H1 (cell line): Measurements from ENCODE around the gene KRT9. TPM values are rescaled to one million over a fixed set of nuclear protein-coding genes. Genes with fewer than 3 reads are reported as not detected.

Source experiments
- CTCF ChIA-PET: fragments of 300-600 bp; sonication (Branson Sonifier 250); formaldehyde crosslinking; loops from one replicate; lab custom pipeline; 2021; ENCODE audit not compliant: partially characterized antibody; lab: Charles Lee
- POLR2A ChIA-PET: fragments of 300-600 bp; sonication (Branson Sonifier 250); formaldehyde crosslinking; loops from one replicate; lab custom pipeline; 2021; ENCODE audit warnings: inconsistent platforms; ENCODE audit not compliant: partially characterized antibody; lab: Charles Lee
- DNase-seq, 2 experiments: peaks; one replicate each; pipeline versions ENCODE4 v3.0.0 to v3.0.0-alpha.2; 2010 to 2022; ENCODE audit warnings: low spot score in 2 of 2, low read depth in 1 of 2, mixed read lengths in 1 of 2
- FAIRE-seq: peaks from 2 replicates; lab custom pipeline; 2011; peaks lifted over from hg19 to GRCh38; lab: Jason Lieb, UNC
- H2AFZ ChIP-seq: 2 replicates; pipeline ENCODE4 v1.8.1; 2012; ENCODE audit warnings: low read length, inconsistent platforms
- H2AK5ac ChIP-seq: 2 replicates; pipeline ENCODE4 v1.6.1; 2013; ENCODE audit warnings: low read depth, low read length
- H2BK120ac ChIP-seq: replicated peaks from 2 replicates; pipeline ENCODE3; 2013; ENCODE audit warnings: low read depth, low read length, inconsistent platforms
- H2BK12ac ChIP-seq: 2 replicates; pipeline ENCODE4 v1.6.1; 2013; ENCODE audit warnings: low read depth, low read length
- H2BK15ac ChIP-seq: 2 replicates; pipeline ENCODE4 v1.6.1; 2013; ENCODE audit warnings: low read length
- H2BK20ac ChIP-seq: 2 replicates; pipeline ENCODE4 v1.6.1; 2013; ENCODE audit warnings: low read length
- H2BK5ac ChIP-seq: 2 replicates; pipeline ENCODE4 v1.6.1; 2013; ENCODE audit warnings: low read depth, low read length
- H3K14ac ChIP-seq: 2 replicates; pipeline ENCODE4 v1.6.1; 2013; ENCODE audit warnings: inconsistent platforms; ENCODE audit not compliant: insufficient read length
- H3K18ac ChIP-seq: 2 replicates; pipeline ENCODE4 v1.6.1; 2013; ENCODE audit warnings: low read length; ENCODE audit errors: extremely low read depth
- H3K23ac ChIP-seq: 2 replicates; pipeline ENCODE4 v1.6.1; 2013; ENCODE audit warnings: inconsistent platforms; ENCODE audit not compliant: insufficient read length
- H3K23me2 ChIP-seq: 2 replicates; pipeline ENCODE4 v1.6.1; 2013; ENCODE audit warnings: low read depth, low read length
- H3K27ac ChIP-seq: 2 replicates; pipeline ENCODE4 v1.6.1; 2011; ENCODE audit warnings: low read depth, low read length, inconsistent platforms
- H3K27me3 ChIP-seq, 4 experiments: replicated peaks in 1 of 4; 1 replicate in 1 of 4; 2 replicates in 3 of 4; pipeline versions ENCODE4 v1.6.1 to v1.8.1; 2011 to 2013; ENCODE audit warnings: low read length in 3 of 4, mild to moderate bottlenecking in 3 of 4, inconsistent platforms in 2 of 4, mixed read lengths in 2 of 4, moderate library complexity in 1 of 4; ENCODE audit not compliant: control insufficient read depth in 3 of 4, insufficient read depth in 3 of 4; ENCODE audit errors: extremely low read depth in 1 of 4
- H3K36me3 ChIP-seq, 4 experiments: 2 replicates each; pipeline versions ENCODE4 v1.6.1 to v1.8.1; 2011 to 2013; ENCODE audit warnings: mild to moderate bottlenecking in 4 of 4, low read length in 3 of 4, moderate library complexity in 2 of 4, control low read depth in 1 of 4, inconsistent platforms in 1 of 4; ENCODE audit not compliant: insufficient read depth in 4 of 4, control insufficient read depth in 2 of 4
- H3K4ac ChIP-seq: replicated peaks from 2 replicates; pipeline ENCODE3; 2013; ENCODE audit warnings: low read length, low read depth, mixed read lengths, inconsistent platforms; ENCODE audit not compliant: insufficient read length
- H3K4me1 ChIP-seq, 4 experiments: replicated peaks in 1 of 4; 1 replicate in 1 of 4; 2 replicates in 3 of 4; pipeline versions ENCODE4 v1.6.1 to v1.8.1; 2011 to 2013; ENCODE audit warnings: low read length in 3 of 4, inconsistent platforms in 2 of 4, mixed read lengths in 1 of 4; ENCODE audit not compliant: insufficient read depth in 4 of 4, control insufficient read depth in 3 of 4
- H3K4me2 ChIP-seq, 2 experiments: 2 replicates each; pipeline versions ENCODE4 v1.6.1 to v1.8.1; 2011 to 2013; ENCODE audit warnings: low read depth in 2 of 2, low read length in 2 of 2, control low read depth in 1 of 2, inconsistent platforms in 1 of 2, mild to moderate bottlenecking in 1 of 2; ENCODE audit not compliant: insufficient read depth in 1 of 2
- H3K4me3 ChIP-seq, 4 experiments: fragments of 200-600, 300-600 bp in 1 of 4; sonication (generic), shearing (Covaris generic), sonication (Bioruptor Twin) in 1 of 4; 2 replicates each; pipeline versions ENCODE4 v1.5.1 to v1.8.1; 2011 to 2016; ENCODE audit warnings: low read length in 4 of 4, low read depth in 3 of 4, control low read depth in 2 of 4, inconsistent platforms in 2 of 4, mild to moderate bottlenecking in 2 of 4, mixed read lengths in 1 of 4, moderate library complexity in 1 of 4; ENCODE audit not compliant: insufficient read depth in 2 of 4; ENCODE audit errors: extremely low read depth in 1 of 4
- H3K56ac ChIP-seq: replicated peaks from 2 replicates; pipeline ENCODE3; 2013; ENCODE audit warnings: low read depth, mild to moderate bottlenecking, mixed read lengths, low read length, inconsistent platforms; ENCODE audit not compliant: insufficient read length
- H3K79me1 ChIP-seq: 2 replicates; pipeline ENCODE4 v1.6.1; 2013; ENCODE audit warnings: low read depth, low read length, control low read depth
- H3K79me2 ChIP-seq, 2 experiments: 2 replicates each; pipeline versions ENCODE4 v1.6.1 to v1.8.1; 2012 to 2013; ENCODE audit warnings: low read length in 2 of 2, mild to moderate bottlenecking in 2 of 2, inconsistent platforms in 1 of 2; ENCODE audit not compliant: insufficient read depth in 2 of 2, control insufficient read depth in 1 of 2
- H3K9ac ChIP-seq, 4 experiments: replicated peaks in 1 of 4; 1 replicate in 1 of 4; 2 replicates in 3 of 4; pipeline versions ENCODE4 v1.6.1 to v1.8.1; 2011 to 2013; ENCODE audit warnings: low read depth in 3 of 4, low read length in 3 of 4, control low read depth in 2 of 4, mild to moderate bottlenecking in 2 of 4, moderate library complexity in 2 of 4, inconsistent platforms in 1 of 4; ENCODE audit errors: extremely low read depth in 1 of 4
- H3K9me3 ChIP-seq, 2 experiments: 2 replicates each; pipeline versions ENCODE4 v1.6.1 to v1.8.1; 2012 to 2013; ENCODE audit warnings: mild to moderate bottlenecking in 2 of 2, moderate library complexity in 2 of 2, control low read depth in 1 of 2, inconsistent platforms in 1 of 2, low read depth in 1 of 2, low read length in 1 of 2, mixed read lengths in 1 of 2; ENCODE audit not compliant: insufficient read depth in 2 of 2
- H4K20me1 ChIP-seq, 2 experiments: replicated peaks in 1 of 2; 2 replicates each; pipeline versions ENCODE3 to v1.8.1; 2011 to 2013; ENCODE audit warnings: inconsistent platforms in 2 of 2, low read length in 2 of 2, mild to moderate bottlenecking in 1 of 2; ENCODE audit not compliant: insufficient read depth in 2 of 2, control insufficient read depth in 1 of 2
- H4K5ac ChIP-seq: 2 replicates; pipeline ENCODE4 v1.6.1; 2013; ENCODE audit warnings: low read length, low read depth, mixed read lengths, inconsistent platforms; ENCODE audit not compliant: insufficient read length
- H4K8ac ChIP-seq: 2 replicates; pipeline ENCODE4 v1.8.0; 2013; ENCODE audit warnings: mild to moderate bottlenecking, moderate library complexity, low read length, inconsistent platforms; ENCODE audit not compliant: insufficient read depth; ENCODE audit errors: extremely low read depth
- H4K91ac ChIP-seq: replicated peaks from 2 replicates; pipeline ENCODE3; 2013; ENCODE audit warnings: low read length, mixed read lengths, inconsistent platforms; ENCODE audit not compliant: insufficient read length
- EZH2 ChIP-seq: fragments of 200-600 bp; sonication (generic); IDR thresholded peaks from 2 replicates; pipeline ENCODE4 v1.7.1; 2012; ENCODE audit warnings: low read depth, mild to moderate bottlenecking, moderate library complexity, low read length, inconsistent platforms; ENCODE audit not compliant: severe bottlenecking
- NANOG ChIP-seq: IDR thresholded peaks from 2 replicates; pipeline ENCODE4 v1.6.1; 2011; ENCODE audit warnings: low read length, low read depth, mild to moderate bottlenecking, inconsistent platforms; ENCODE audit not compliant: insufficient read depth, poor library complexity, severe bottlenecking
- SIN3A ChIP-seq, 2 experiments: IDR thresholded peaks in 1 of 2; conservative IDR thresholded peaks in 1 of 2; 2 replicates each; pipeline ENCODE4 v1.6.1; 2011 to 2012; ENCODE audit warnings: low read length in 2 of 2, improper control_type of control experiment in 1 of 2, low read depth in 1 of 2, mild to moderate bottlenecking in 1 of 2
- SP1 ChIP-seq: IDR thresholded peaks from 2 replicates; pipeline ENCODE4 v1.6.1; 2011; ENCODE audit warnings: low read depth, low read length
- WGBS, 2 experiments: shearing (Covaris generic) in 1 of 2; methylation state at CpG; one replicate each; pipeline versions ENCODE4 v1.1.6 to v1.1.7; 2013 to 2015; ENCODE audit warnings: low lambda C conversion rate in 2 of 2, mixed read lengths in 2 of 2, inconsistent platforms in 1 of 2, low coverage in 1 of 2, missing lambda C conversion rate in 1 of 2; ENCODE audit not compliant: insufficient replicate concordance in 2 of 2, insufficient coverage in 1 of 2, insufficient read length in 1 of 2; ENCODE audit errors: extremely low coverage in 1 of 2, missing lambda C conversion rate in 1 of 2; 5-methylcytosine and 5-hydroxymethylcytosine counted together
- polyA plus RNA-seq, 7 experiments: library from polyadenylated mRNA; depleted of rRNA in 3 of 7; stranded (reverse) in 5 of 7; unstranded in 2 of 7; fragments of >200 nt in 5 of 7; fragments of 200-250 nt in 2 of 7; gene quantifications; 1 replicate in 5 of 7; 2 replicates in 1 of 7; 4 replicates in 1 of 7; pipeline versions ENCODE4 v1.2.1 to v1.2.3, GENCODE V29; 2011 to 2013; ENCODE audit warnings: missing spikeins in 2 of 7, mixed read lengths in 2 of 7
- total RNA-seq: library from RNA; stranded (reverse); fragmentation: NEBNext Ultra II Directional; extraction: Animal tissue kit (Norgen Biotek cat#: 25700); gene quantifications from 2 replicates; pipeline ENCODE4 v1.2.1, GENCODE V29; 2021

The KRT9 gene
- total and polyA plus RNA-seq, 2 of the 8 experiments (the other 6 are each of a cell fraction or from before 2014, with no cell fraction given): not detected

- H3K79me1 ChIP-seq: no peaks in the 10 kb centered on the region
- H2BK120ac ChIP-seq: no peak overlapping the region
- no peaks in the 10 kb centered on the region for H3K79me2 ChIP-seq
- CTCF ChIA-PET: interaction anchor here (1.0 to 5.4 kb wide), 10 partner anchors 9 to 85 kb away, joined by 3 to 46 read pairs (median 10); partner anchors contain the start of gene KRT9
- H4K91ac ChIP-seq: no peak overlapping the region
- no peak overlapping the region for H3K27ac ChIP-seq
- H3K14ac ChIP-seq: no peak overlapping the region
- H3K4me1 ChIP-seq: peaks cover 0 to 4% (median 2%) of the 10 kb centered on the region in 4 experiments; a peak in 3 of 7 replicates
- no peak overlapping the region for H2BK5ac ChIP-seq
- H3K9ac ChIP-seq: no peak overlapping the region
- no peak for TF ChIP-seq EZH2
- TF ChIP-seq SIN3A (conservative IDR thresholded peaks at IDR 0.05 in 1 of 2, IDR thresholded peaks at IDR 0.05 in 1 of 2; ENCODE audit: low read depth in 1 of 2, low read length in 2 of 2): no peak
- TF ChIP-seq NANOG: no peak
- TF ChIP-seq SP1: no peak
- TF ChIP-seq, all 59 proteins: peak for 0
- Histone ChIP-seq H3K9me3 (no peaks in the 10 kb centered on the region), H2BK15ac (no peak overlapping the region; the same call in 1 of the 2 replicates), H2AK5ac (no peak overlapping the region), H3K18ac (no peak overlapping the region), H3K4me2 (no peak overlapping the region), H3K23me2 (no peaks in the 10 kb centered on the region), H2AFZ (no peak overlapping the region), H3K4me3 (no peak overlapping the region), H3K4ac (no peak overlapping the region), H2BK12ac (no peak overlapping the region), H3K56ac (no peak overlapping the region), H3K27me3 (peaks cover 0 to 2% (median 0%) of the 10 kb centered on the region in 4 experiments; a peak in 1 of 7 replicates), H3K36me3 (no peaks in the 10 kb centered on the region), H4K8ac (no peak overlapping the region), H4K20me1 (no peaks in the 10 kb centered on the region), H3K23ac (no peak overlapping the region), H2BK20ac (no peak overlapping the region), H4K5ac (no peak overlapping the region)
- DNase-seq (no peak), FAIRE-seq (no peak)
- POLR2A ChIA-PET: interaction anchor here (0.9 to 1.7 kb wide), 3 partner anchors 31 to 107 kb away, joined by 3 to 5 read pairs (median 3); no protein-coding TSS in a partner anchor
- 91% methylated on average over 1 of the region's 1 CpG; no CpG with 5 or more reads in 1 of the 2 experiments for WGBS, 2 experiments
These were observed 9.0 kb upstream of the KRT9 start for GRCh38 chr17:41580687-41581365.
